ENCODE measurements around the gene MSH3.

GRCh38 chr5:80870442-80870841 lies 216.0 kb downstream of the MSH3 start:
- TF ChIP-seq TCF12 (IDR thresholded peaks at IDR 0.05; ENCODE audit: low read depth, low read length) = no peak
- no peak for TF ChIP-seq CHD2 (IDR thresholded peaks at IDR 0.05; ENCODE audit: low read length)
- no peak for TF ChIP-seq POLR2A (IDR thresholded peaks at IDR 0.05; ENCODE audit: control extremely low read depth in 1 of 2, low read depth in 2 of 2, low read length in 2 of 2)
- TF ChIP-seq CTCF (IDR thresholded peaks at IDR 0.05; ENCODE audit: control extremely low read depth in 1 of 3, insufficient read depth in 1 of 3, low read depth in 1 of 3, low read length in 3 of 3) = no peak

Measured in H1 (cell line).